SK-N-SH treated with all-trans-retinoic acid at 6 μM for 48 hours (cell line): ENCODE data around the gene HTR2B.
A peak's percentile ranks its signal among the peaks of the same experiment; 100 is the strongest.

Experiments used
- ATAC-seq: fragments of 200-7000 bp; cut with Tn5 transposase; 3 replicates; pipeline ENCODE4 v1.9.1; 2020; ENCODE audit warnings: mild to moderate bottlenecking, moderate library complexity
- ARNTL ChIP-seq: fragments of 450-650 bp; formaldehyde crosslinking; IDR thresholded peaks from 2 replicates; pipeline ENCODE4 v1.5.0; 2020; ENCODE audit warnings: low read depth, mild to moderate bottlenecking, moderate library complexity, borderline replicate concordance
- BACH2 ChIP-seq: fragments of 250-450 bp; sonication (Bioruptor Pico); IDR thresholded peaks from 2 replicates; pipeline ENCODE4 v1.9.0; 2021; ENCODE audit warnings: mild to moderate bottlenecking, borderline replicate concordance
- CSDC2 ChIP-seq: fragments of 250-450 bp; sonication (Bioruptor Pico); IDR thresholded peaks from 2 replicates; pipeline ENCODE4 v1.5.0; 2020; ENCODE audit warnings: mild to moderate bottlenecking, moderate library complexity
- ESRRG ChIP-seq: fragments of 250-450 bp; sonication (Bioruptor Pico); IDR thresholded peaks from 2 replicates; pipeline ENCODE4 v1.6.1; 2021; ENCODE audit warnings: mild to moderate bottlenecking
- ISL1 ChIP-seq: fragments of 250-450 bp; sonication (Bioruptor Pico); IDR thresholded peaks from 2 replicates; pipeline ENCODE4 v2.1.2; 2022; ENCODE audit warnings: mild to moderate bottlenecking, moderate library complexity
- OSR1 ChIP-seq: fragments of 250-450 bp; sonication (Bioruptor Pico); IDR thresholded peaks from 2 replicates; pipeline ENCODE4 v1.8.0; 2022; ENCODE audit warnings: moderate library complexity, mild to moderate bottlenecking, inconsistent platforms
- PPARA ChIP-seq: fragments of 250-450 bp; sonication (Bioruptor Pico); IDR thresholded peaks from 2 replicates; pipeline ENCODE4 v1.5.0; 2020; ENCODE audit warnings: mild to moderate bottlenecking, borderline replicate concordance
- RARB ChIP-seq: fragments of 250-450 bp; sonication (Bioruptor Pico); IDR thresholded peaks from 2 replicates; pipeline ENCODE4 v1.8.0; 2021; ENCODE audit warnings: mild to moderate bottlenecking, moderate library complexity
- SNAI2 ChIP-seq: fragments of 250-450 bp; sonication (Bioruptor Pico); IDR thresholded peaks from 2 replicates; pipeline ENCODE4 v1.5.0; 2020; ENCODE audit warnings: mild to moderate bottlenecking, moderate library complexity
- TCF4 ChIP-seq: fragments of 250-450 bp; sonication (Bioruptor Pico); IDR thresholded peaks from 2 replicates; pipeline ENCODE4 v1.8.0; 2021; ENCODE audit warnings: mild to moderate bottlenecking, moderate library complexity, borderline replicate concordance
- TOX ChIP-seq: fragments of 250-450 bp; sonication (Bioruptor Pico); IDR thresholded peaks from 2 replicates; pipeline ENCODE4 v1.8.0; 2021; ENCODE audit warnings: mild to moderate bottlenecking, moderate library complexity, borderline replicate concordance
- ZC3H10 ChIP-seq: fragments of 250-450 bp; sonication (Bioruptor Pico); IDR thresholded peaks from 2 replicates; pipeline ENCODE4 v1.5.1; 2021; ENCODE audit warnings: mild to moderate bottlenecking, moderate library complexity
- ZFP3 ChIP-seq: fragments of 250-450 bp; sonication (Bioruptor Pico); IDR thresholded peaks from 2 replicates; pipeline ENCODE4 v1.5.0; 2020; ENCODE audit warnings: mild to moderate bottlenecking, moderate library complexity
- ZFP30 ChIP-seq: fragments of 450-650 bp; formaldehyde crosslinking; IDR thresholded peaks from 2 replicates; pipeline ENCODE4 v1.5.0; 2022; ENCODE audit warnings: mild to moderate bottlenecking, moderate library complexity
- ZNF565 ChIP-seq: fragments of 450-650 bp; formaldehyde crosslinking; conservative IDR thresholded peaks from 2 replicates; pipeline ENCODE4 v1.5.0; 2020; ENCODE audit warnings: low read depth, mild to moderate bottlenecking, moderate library complexity
- ZNF70 ChIP-seq: fragments of 450-650 bp; formaldehyde crosslinking; IDR thresholded peaks from 2 replicates; pipeline ENCODE4 v1.5.0; 2020; ENCODE audit warnings: mild to moderate bottlenecking, moderate library complexity
- ZNF8 ChIP-seq: fragments of 450-650 bp; formaldehyde crosslinking; IDR thresholded peaks from 2 replicates; pipeline ENCODE4 v1.5.0; 2020; ENCODE audit warnings: mild to moderate bottlenecking, moderate library complexity
- TF ChIP-seq, protein P1 (sequence below): fragments of 250-450 bp; sonication (Bioruptor Pico); IDR thresholded peaks from 2 replicates; pipeline ENCODE4 v1.8.0; 2021; ENCODE audit warnings: low read depth, mild to moderate bottlenecking, moderate library complexity, borderline replicate concordance
- TF ChIP-seq, protein P2 (sequence below): fragments of 250-450 bp; sonication (Bioruptor Pico); IDR thresholded peaks from 2 replicates; pipeline ENCODE4 v1.5.0; 2020; ENCODE audit warnings: mild to moderate bottlenecking, moderate library complexity
- TF ChIP-seq, protein P3 (sequence below): fragments of 250-450 bp; sonication (Bioruptor Pico); IDR thresholded peaks from 2 replicates; pipeline ENCODE4 v1.8.0; 2020; ENCODE audit warnings: mild to moderate bottlenecking, moderate library complexity, borderline replicate concordance
- TF ChIP-seq, protein P4 (sequence below): fragments of 250-450 bp; sonication (Bioruptor Pico); IDR thresholded peaks from 2 replicates; pipeline ENCODE4 v1.5.1; 2020; ENCODE audit warnings: low read depth, mild to moderate bottlenecking, moderate library complexity

The HTR2B gene

DNA sequence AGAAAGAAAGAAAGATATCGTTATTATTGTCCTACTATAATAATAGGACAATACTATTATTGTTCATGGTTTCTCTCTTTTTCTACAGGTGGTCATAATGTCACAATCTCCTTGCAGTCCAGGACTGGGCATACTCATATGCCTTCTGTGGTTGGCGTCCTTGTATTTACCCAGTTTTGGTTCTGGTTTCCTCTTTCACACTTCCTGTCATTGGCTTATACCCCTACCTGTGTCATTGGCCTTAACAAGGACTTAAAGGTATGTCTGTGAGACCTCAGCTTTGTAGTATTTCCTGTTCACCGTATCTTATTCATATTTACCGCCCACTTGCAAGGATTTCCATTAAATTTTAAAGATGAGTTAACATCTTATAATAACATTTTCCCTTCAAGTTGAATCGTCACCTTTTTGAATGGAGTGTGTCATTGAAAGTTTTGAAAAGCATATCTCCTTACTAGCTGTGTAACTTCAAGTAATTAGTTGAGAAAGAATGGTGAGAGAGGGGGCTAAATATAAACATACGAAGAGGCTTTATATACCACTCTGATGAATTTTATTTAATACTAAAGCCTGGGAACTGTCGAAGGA, 36.5 kb upstream of the HTR2B start:
- peak; percentile 10 for ATAC-seq

DNA sequence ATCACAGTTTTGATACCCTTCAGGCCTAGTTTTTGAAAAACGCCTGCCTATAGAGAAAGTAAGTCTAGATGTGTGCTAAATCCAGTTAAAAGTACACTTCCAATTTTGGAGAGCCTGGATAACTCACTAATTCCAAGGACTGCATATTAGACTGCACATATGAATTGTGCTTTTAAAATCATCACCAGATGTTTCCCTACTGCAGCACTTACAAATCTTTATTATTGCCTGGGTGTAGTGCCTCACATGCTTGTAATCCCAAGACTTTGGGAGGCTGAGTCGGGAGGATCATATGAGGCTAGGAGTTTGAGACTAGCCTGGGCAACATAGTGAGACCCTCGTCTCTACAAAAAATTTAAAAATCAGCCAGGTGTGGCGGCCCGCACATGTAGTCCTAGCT, 35.9 kb upstream of the HTR2B start:
- TF ChIP-seq BACH2 (no peak), ZNF8 (CRISPR knock-in tag) (no peak), ZC3H10 (CRISPR knock-in tag) (no peak)
- TF ChIP-seq, all 23 proteins: peak for 0
- ATAC-seq = no peak

More for the DNA sequence above, 36.5 kb upstream of the HTR2B start:
- TF ChIP-seq, protein P1, sequence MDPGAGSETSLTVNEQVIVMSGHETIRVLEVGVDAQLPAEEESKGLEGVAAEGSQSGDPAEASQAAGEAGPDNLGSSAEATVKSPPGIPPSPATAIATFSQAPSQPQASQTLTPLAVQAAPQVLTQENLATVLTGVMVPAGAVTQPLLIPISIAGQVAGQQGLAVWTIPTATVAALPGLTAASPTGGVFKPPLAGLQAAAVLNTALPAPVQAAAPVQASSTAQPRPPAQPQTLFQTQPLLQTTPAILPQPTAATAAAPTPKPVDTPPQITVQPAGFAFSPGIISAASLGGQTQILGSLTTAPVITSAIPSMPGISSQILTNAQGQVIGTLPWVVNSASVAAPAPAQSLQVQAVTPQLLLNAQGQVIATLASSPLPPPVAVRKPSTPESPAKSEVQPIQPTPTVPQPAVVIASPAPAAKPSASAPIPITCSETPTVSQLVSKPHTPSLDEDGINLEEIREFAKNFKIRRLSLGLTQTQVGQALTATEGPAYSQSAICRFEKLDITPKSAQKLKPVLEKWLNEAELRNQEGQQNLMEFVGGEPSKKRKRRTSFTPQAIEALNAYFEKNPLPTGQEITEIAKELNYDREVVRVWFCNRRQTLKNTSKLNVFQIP (CRISPR knock-in tag) = no peak
- TF ChIP-seq, protein P2, sequence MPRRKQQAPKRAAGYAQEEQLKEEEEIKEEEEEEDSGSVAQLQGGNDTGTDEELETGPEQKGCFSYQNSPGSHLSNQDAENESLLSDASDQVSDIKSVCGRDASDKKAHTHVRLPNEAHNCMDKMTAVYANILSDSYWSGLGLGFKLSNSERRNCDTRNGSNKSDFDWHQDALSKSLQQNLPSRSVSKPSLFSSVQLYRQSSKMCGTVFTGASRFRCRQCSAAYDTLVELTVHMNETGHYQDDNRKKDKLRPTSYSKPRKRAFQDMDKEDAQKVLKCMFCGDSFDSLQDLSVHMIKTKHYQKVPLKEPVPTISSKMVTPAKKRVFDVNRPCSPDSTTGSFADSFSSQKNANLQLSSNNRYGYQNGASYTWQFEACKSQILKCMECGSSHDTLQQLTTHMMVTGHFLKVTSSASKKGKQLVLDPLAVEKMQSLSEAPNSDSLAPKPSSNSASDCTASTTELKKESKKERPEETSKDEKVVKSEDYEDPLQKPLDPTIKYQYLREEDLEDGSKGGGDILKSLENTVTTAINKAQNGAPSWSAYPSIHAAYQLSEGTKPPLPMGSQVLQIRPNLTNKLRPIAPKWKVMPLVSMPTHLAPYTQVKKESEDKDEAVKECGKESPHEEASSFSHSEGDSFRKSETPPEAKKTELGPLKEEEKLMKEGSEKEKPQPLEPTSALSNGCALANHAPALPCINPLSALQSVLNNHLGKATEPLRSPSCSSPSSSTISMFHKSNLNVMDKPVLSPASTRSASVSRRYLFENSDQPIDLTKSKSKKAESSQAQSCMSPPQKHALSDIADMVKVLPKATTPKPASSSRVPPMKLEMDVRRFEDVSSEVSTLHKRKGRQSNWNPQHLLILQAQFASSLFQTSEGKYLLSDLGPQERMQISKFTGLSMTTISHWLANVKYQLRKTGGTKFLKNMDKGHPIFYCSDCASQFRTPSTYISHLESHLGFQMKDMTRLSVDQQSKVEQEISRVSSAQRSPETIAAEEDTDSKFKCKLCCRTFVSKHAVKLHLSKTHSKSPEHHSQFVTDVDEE (CRISPR knock-in tag) = no peak
- no peak for TF ChIP-seq ESRRG (CRISPR knock-in tag)
- no peak for TF ChIP-seq ARNTL (CRISPR knock-in tag)
- no peak for TF ChIP-seq ZFP30 (CRISPR knock-in tag)
- no peak for TF ChIP-seq OSR1
- no peak for TF ChIP-seq CSDC2 (CRISPR knock-in tag)
- TF ChIP-seq, protein P3, sequence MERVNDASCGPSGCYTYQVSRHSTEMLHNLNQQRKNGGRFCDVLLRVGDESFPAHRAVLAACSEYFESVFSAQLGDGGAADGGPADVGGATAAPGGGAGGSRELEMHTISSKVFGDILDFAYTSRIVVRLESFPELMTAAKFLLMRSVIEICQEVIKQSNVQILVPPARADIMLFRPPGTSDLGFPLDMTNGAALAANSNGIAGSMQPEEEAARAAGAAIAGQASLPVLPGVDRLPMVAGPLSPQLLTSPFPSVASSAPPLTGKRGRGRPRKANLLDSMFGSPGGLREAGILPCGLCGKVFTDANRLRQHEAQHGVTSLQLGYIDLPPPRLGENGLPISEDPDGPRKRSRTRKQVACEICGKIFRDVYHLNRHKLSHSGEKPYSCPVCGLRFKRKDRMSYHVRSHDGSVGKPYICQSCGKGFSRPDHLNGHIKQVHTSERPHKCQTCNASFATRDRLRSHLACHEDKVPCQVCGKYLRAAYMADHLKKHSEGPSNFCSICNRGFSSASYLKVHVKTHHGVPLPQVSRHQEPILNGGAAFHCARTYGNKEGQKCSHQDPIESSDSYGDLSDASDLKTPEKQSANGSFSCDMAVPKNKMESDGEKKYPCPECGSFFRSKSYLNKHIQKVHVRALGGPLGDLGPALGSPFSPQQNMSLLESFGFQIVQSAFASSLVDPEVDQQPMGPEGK (CRISPR knock-in tag) = no peak
- TF ChIP-seq PPARA (CRISPR knock-in tag) = no peak
- TF ChIP-seq ZNF70 (CRISPR knock-in tag) = no peak
- no peak for TF ChIP-seq TOX (CRISPR knock-in tag)
- TF ChIP-seq BACH2 = no peak
- TF ChIP-seq, all 23 proteins: peak for 0

DNA sequence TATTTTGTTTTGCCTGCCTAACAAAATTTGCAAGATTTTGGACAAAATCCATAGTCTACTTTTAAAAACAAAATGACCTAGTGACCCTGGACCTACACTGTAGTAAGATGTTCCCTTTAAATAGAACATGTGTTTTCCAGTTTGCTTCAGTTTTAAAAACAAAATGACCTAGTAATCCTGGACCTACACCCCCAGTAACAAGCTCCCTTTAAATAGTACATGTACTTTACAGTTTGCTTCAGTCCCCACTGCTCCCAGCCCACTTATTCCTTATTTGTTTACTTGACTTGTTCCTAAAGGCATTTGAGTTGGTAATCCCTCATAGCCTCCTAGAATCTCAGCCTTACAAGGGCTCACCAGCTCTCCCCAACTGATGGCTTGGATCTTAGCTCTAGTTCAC, 34.5 kb upstream of the HTR2B start:
- no peak for ATAC-seq
- TF ChIP-seq OSR1 (no peak), ESRRG (CRISPR knock-in tag) (no peak), ZC3H10 (CRISPR knock-in tag) (no peak), PPARA (CRISPR knock-in tag) (no peak), ISL1 (CRISPR knock-in tag) (no peak), ZNF8 (CRISPR knock-in tag) (no peak), ZNF70 (CRISPR knock-in tag) (no peak), CSDC2 (CRISPR knock-in tag) (no peak), SNAI2 (no peak), ZFP3 (CRISPR knock-in tag) (no peak), RARB (CRISPR knock-in tag) (no peak), TCF4 (CRISPR knock-in tag) (no peak), ZNF565 (CRISPR knock-in tag) (no peak), TOX (CRISPR knock-in tag) (no peak)
- TF ChIP-seq, protein P1 (CRISPR knock-in tag) = no peak
- TF ChIP-seq, protein P4, sequence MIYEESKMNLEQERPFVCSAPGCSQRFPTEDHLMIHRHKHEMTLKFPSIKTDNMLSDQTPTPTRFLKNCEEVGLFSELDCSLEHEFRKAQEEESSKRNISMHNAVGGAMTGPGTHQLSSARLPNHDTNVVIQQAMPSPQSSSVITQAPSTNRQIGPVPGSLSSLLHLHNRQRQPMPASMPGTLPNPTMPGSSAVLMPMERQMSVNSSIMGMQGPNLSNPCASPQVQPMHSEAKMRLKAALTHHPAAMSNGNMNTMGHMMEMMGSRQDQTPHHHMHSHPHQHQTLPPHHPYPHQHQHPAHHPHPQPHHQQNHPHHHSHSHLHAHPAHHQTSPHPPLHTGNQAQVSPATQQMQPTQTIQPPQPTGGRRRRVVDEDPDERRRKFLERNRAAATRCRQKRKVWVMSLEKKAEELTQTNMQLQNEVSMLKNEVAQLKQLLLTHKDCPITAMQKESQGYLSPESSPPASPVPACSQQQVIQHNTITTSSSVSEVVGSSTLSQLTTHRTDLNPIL (CRISPR knock-in tag) = no peak
- TF ChIP-seq, protein P3 (CRISPR knock-in tag) = no peak
- TF ChIP-seq, protein P2 (CRISPR knock-in tag) = no peak
